SK-N-SH treated with all-trans-retinoic acid at 6 μM for 48 hours (cell line): ENCODE results near the gene ATP2A2.

Source experiments
- ESRRG ChIP-seq: fragments of 250-450 bp; sonication (Bioruptor Pico); IDR thresholded peaks from 2 replicates; pipeline ENCODE4 v1.6.1; 2021; ENCODE audit warnings: mild to moderate bottlenecking
- ISL1 ChIP-seq: fragments of 250-450 bp; sonication (Bioruptor Pico); IDR thresholded peaks from 2 replicates; pipeline ENCODE4 v2.1.2; 2022; ENCODE audit warnings: mild to moderate bottlenecking, moderate library complexity
- ZFP3 ChIP-seq: fragments of 250-450 bp; sonication (Bioruptor Pico); IDR thresholded peaks from 2 replicates; pipeline ENCODE4 v1.5.0; 2020; ENCODE audit warnings: mild to moderate bottlenecking, moderate library complexity
- TF ChIP-seq, protein P1 (sequence below): fragments of 250-450 bp; sonication (Bioruptor Pico); IDR thresholded peaks from 2 replicates; pipeline ENCODE4 v1.8.0; 2020; ENCODE audit warnings: mild to moderate bottlenecking, moderate library complexity, borderline replicate concordance

DNA sequence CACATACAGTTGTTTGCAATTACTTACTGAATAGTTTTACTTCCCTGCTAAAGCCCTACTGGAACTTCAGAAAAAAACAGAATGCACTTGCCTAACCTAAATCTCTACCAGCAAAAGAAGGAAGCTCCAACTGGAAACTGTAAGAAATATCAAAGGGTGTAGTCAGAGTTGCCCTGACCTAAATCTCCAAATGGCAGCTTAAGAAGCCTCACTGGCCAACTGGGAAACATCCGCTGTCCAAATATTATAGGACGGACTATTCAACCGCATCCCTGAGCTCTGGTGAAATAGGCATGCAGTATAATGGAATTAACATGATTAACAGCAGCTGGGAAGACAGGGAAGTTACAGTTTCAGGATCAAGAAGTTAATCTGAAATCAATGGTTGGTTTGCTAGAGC is 98.2 kb downstream of the ATP2A2 start:
- TF ChIP-seq ISL1 (no peak), ZFP3 (no peak), ESRRG (no peak)
- TF ChIP-seq, protein P1, sequence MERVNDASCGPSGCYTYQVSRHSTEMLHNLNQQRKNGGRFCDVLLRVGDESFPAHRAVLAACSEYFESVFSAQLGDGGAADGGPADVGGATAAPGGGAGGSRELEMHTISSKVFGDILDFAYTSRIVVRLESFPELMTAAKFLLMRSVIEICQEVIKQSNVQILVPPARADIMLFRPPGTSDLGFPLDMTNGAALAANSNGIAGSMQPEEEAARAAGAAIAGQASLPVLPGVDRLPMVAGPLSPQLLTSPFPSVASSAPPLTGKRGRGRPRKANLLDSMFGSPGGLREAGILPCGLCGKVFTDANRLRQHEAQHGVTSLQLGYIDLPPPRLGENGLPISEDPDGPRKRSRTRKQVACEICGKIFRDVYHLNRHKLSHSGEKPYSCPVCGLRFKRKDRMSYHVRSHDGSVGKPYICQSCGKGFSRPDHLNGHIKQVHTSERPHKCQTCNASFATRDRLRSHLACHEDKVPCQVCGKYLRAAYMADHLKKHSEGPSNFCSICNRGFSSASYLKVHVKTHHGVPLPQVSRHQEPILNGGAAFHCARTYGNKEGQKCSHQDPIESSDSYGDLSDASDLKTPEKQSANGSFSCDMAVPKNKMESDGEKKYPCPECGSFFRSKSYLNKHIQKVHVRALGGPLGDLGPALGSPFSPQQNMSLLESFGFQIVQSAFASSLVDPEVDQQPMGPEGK (CRISPR knock-in tag) = no peak
